DMS 273 treated with DMSO at 0.1 percent for 48 hours (cell line): Measurements from ENCODE around the gene LRRC36.

Source experiments
- DNase-seq: peaks from one replicate; lab custom pipeline; 2025; lab: John Stamatoyannopoulos, UW

Gene LRRC36

DNA sequence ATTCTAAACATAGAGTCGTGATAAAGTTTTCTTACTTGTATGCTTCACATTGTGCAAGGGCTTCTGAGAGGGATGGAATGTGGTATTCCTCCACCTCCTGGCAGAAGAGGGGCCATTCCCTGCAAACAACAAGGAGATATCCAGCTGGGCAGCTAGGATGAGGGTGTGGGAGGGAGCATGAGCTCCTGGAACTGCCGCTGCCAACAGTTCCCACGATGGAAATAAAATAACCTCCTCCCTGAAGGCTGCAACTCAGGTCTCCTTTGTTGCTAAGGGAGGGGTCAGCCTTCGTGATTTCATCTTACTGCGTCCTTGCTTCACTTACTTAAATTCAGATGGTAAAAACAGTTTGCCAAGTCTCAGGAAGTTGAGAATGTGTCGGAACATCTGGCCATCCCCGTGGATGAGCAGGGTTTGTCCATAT lies 31.7 kb upstream of the LRRC36 start:
- DNase-seq, result peak; percentile 14

DNA sequence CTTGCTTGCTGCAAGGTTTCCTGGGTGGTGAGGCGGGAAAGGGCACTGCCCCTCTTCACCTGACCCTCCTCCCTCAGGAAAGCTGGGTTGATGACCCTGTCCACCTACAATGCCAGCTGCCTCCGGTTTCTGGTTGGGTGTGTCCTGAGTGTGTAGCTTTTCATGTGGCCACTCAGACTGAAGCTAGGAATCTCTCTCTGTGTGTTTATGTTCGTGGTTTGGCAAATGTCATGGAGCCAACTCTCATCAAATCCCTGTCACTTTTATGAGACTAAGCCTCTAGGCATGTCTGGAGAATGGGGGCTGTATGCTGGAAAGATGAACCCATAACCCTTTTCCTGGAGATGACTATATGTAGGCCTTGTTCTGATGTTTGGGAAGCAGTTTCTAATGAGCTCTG lies 30.2 kb upstream of the LRRC36 start:
- no peak for DNase-seq

DNA sequence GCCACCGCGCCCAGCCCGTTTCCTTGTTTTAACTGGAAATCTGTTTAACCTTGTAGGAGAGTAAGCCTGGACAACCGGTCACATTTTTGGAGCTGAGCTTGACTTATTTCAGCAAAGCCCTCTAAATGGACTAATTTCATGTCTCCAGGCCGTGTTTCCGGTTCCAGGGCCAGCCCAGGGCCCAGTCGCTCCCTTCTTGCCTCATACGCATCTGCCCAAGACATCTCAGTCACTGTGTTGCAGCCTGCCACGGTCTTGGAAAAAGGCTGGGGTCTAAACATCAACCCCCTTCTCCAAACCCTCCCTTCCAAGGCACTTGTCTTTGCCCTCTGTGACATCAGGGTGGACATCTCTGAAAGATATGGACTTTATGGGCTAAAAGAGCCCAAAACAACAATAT lies 28.3 kb upstream of the LRRC36 start:
- no peak for DNase-seq

DNA sequence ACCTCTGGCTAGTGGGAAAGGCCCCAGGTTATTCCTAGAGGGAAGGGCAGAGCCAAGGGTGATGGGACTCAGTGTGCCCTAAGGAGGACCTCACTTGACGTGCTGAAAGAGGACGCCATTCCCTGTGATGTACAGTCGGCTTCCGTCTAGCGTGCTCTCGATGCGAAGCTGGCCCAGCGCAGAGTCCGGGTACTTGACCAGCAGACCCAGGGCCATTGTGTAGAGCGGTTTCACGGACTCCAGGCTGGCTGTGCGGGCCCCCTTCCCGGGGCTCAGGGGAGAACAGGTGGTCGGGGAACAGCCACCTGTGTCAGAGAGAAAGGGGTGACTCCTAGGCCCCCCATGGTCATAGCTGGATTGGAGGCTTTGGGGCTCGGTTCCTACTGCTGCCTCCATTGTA lies 27.3 kb upstream of the LRRC36 start:
- no peak for DNase-seq

- DNase-seq, result no peak
Observed at GRCh38 chr16:67301080-67301782, 25.4 kb upstream of the LRRC36 start.

GRCh38 chr16:67302076-67302475 lies 24.5 kb upstream of the LRRC36 start:
- no peak for DNase-seq

DNA sequence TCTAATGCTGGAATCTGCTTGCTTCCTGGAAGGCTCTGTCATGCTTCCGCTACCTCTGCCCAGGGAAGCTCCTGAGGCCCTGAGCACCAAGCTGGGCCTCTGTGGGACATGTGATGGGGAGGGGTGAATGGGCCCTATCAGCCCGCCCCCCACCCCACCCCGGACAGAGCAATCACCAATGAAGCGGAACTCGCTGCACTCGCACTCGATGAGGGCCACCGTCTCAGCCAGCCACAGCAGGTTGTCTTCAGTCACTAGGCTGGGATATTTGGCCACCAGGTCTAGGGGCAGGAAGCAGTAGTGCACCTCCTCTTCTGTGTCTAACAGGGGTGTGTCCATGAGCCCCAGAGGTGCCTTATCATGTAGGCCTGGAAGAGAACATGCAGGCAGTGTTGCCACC lies 23.6 kb upstream of the LRRC36 start:
- no peak for DNase-seq

- DNase-seq, result no peak
Observed at GRCh38 chr16:67304020-67304419, 22.6 kb upstream of the LRRC36 start.

- no peak for DNase-seq
Observed at GRCh38 chr16:67305216-67306071, 21.2 kb upstream of the LRRC36 start.

DNA sequence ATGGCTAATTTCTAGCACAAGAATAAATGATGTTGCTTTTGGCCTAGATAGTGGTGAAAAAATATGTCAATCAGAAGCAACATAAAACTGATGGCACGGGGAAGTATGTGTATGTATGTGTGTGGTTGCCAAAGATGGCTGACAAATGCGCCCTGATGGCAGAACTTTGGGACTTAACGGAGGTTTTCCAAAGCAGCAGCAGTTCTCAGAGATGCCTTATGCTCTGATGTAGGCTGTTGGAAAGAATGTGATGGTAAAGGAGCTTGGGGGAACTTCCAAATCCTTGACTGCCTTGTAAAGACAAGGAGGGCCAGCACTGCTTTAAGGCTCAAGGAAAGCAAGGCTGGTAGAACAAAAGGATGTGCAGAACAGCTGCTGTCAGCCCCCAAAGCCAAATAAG lies 16.1 kb upstream of the LRRC36 start:
- DNase-seq, result no peak

DNA sequence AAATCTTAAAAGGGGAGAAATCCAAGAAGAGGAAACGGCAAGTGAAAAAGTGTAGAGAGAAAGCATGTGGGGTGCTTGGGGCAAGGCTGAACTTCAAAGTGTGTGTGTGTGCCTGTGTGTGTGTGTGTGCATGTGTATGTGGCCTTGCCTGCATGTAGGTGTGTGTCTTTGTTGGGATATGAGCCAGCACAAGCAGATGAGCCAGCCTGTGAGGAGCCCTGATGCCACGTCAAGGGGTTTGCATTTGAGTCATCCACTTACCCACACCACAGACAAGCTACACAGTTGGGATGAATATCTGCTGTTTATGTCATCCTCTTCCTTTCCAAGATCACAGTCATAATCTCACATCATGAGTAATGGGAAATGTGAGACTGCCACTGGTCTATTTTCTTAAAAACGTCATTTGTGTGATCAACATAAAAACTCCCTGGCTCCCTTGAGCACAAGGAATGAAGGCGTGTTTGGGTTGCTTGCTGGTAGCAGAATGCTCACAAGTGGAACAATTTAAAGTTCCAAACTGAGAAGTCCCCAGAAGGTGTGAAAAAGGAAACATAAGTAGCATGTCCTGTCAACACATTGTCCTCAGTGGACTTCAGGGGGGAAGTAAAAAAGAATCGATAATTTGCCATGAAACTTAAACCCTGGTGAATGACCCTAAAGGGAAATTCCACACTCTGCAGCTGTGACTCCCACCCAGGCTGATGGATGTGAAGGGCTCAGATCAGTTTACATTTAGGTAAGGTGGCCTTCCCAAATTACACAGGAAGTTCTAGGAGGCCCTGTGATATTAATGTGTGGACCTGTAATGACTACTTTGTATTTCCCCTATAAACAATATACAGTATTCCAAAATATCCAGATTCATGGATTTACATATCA lies 14.8 kb upstream of the LRRC36 start:
- no peak for DNase-seq

DNA sequence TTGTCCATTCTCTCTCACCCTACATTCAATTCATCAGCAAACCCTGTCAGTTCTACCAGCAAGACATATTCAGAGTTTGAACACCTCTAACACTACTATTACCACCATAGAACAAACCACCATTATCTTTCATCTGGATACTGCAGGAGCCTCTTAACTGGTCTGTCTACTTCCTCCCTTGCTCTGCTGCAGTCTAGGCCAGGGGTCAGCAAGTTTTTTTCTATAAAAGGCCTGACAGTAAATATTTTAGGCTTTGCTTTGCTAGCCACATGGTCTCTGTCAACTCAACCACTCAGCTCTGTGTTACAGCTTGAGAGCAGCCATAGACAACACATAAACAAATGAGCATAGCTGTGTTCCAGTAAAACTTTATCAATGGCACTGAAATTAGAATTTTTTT lies 13.9 kb upstream of the LRRC36 start:
- DNase-seq, result no peak

- no peak for DNase-seq
Observed at GRCh38 chr16:67317853-67318252, 8.8 kb upstream of the LRRC36 start.

- no peak for DNase-seq
Observed at GRCh38 chr16:67326115-67326471, 522 bp upstream of the LRRC36 start.

DNA sequence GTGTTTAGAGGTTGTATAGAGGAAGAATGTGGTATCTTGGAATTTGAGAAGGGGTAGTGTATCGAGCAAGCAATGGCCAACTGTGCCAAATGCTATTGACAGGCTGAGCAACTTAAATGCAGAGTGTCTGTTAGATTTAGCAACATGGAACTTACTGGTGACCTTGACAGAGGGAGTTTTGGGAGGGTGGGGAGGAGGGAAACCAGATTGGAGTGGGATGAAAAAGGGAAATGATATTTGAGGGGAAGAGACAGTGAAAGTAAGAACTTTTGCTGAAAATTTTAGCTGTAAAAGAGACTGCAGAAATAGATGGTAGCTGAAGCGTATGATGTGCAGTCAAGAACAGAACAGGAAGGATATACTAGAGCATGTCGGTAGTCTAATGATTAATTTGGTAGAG lies 1.1 kb downstream of the LRRC36 start:
- DNase-seq, result no peak

- no peak for DNase-seq
Observed at GRCh38 chr16:67329901-67330300, 3.3 kb downstream of the LRRC36 start.

- DNase-seq, result no peak
Observed at GRCh38 chr16:67333315-67333714, 6.7 kb downstream of the LRRC36 start.

DNA sequence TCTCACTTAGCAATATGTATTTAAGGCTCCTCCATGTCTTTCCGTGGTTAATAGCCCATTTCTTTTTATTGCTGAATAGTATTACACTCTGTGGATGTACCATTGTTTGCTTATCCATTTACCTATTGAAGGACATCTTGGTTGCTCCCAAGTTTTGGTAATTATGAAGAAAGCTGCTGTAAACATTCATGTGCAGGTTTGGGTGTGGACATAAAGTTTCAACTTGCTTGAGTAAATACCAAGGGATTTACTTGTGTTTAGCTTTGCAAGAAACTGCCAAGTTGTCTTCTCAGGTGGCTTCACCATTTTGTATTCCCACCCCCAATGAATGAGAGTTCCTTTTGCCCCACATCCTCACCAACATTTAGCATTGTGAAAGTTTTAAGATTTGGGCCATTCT lies 9.5 kb downstream of the LRRC36 start:
- no peak for DNase-seq

DNA sequence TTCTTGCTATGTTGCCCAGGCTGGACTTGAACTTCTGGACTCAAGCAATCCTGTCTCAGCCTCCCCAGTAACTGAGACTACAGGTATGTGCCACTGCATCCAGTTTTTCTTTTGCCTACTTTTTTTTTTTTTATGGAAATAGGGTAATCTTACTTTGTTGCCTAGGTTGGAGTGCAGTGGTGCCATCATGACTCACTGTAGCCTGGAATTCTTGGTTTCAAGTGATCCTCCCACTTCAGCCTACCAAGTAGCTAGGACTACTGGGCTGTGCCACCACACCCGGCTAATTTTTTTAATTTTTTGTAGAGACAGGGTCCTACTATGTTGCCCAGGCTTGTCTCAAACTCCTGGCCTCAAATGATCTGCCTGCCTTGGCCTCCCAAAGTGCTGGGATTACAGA lies 10.0 kb downstream of the LRRC36 start:
- DNase-seq, result no peak

GRCh38 chr16:67339453-67339852 lies 12.8 kb downstream of the LRRC36 start:
- peak; percentile 6 for DNase-seq

GRCh38 chr16:67341250-67341649 lies 14.6 kb downstream of the LRRC36 start:
- no peak for DNase-seq

DNA sequence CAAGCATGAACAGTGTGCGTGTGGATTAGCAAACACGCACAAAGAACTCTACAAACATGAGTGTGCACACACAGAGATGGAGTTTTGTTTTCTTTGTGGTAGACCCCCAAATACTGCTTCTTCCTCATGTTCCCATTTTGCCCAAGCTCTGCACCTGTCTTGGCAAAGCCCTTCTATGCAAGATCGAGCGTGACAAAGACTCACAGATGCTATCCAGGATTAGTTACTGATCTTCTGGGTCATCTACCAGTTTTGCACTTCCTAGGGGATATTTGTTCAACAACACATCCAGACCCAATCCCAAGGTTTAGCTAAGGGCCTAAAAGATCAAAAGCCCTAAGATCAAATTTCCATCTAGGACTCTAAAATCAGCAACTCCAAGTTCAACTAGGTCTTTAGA lies 16.0 kb downstream of the LRRC36 start:
- no peak for DNase-seq

GRCh38 chr16:67345401-67345800 lies 18.8 kb downstream of the LRRC36 start:
- no peak for DNase-seq
